Fibroblast of villous mesenchyme (primary cell): ENCODE measurements around the gene CXCL3. TPM values are rescaled to one million over a fixed set of nuclear protein-coding genes. Genes with fewer than 3 reads are reported as not detected.

ENCODE experiments used
- DNase-seq: peaks from one replicate; pipeline ENCODE4 v3.0.0-alpha.2; 2010; ENCODE audit warnings: low read depth
- H3K4me3 ChIP-seq: 2 replicates; pipeline ENCODE4 v1.5.1; 2011; ENCODE audit warnings: low read depth, mild to moderate bottlenecking, low read length
- small RNA-seq: library from RNA; depleted of rRNA; stranded (forward); fragments of <200 nt; gene quantifications from one replicate; pipeline ENCODE3, GENCODE V24; 2012
- total RNA-seq: library from RNA; depleted of rRNA; stranded (reverse); fragments of >200 nt; gene quantifications from 2 replicates; pipeline ENCODE4 v1.2.3, GENCODE V29; 2012
- TF ChIP-seq, protein P1 (sequence below): IDR thresholded peaks from 2 replicates; pipeline ENCODE4 v1.5.1; 2012; ENCODE audit warnings: low read depth, mild to moderate bottlenecking, low read length; ENCODE audit not compliant: insufficient read depth

CXCL3 gene
- total RNA-seq, 1 donor, result 3.0 TPM

DNA sequence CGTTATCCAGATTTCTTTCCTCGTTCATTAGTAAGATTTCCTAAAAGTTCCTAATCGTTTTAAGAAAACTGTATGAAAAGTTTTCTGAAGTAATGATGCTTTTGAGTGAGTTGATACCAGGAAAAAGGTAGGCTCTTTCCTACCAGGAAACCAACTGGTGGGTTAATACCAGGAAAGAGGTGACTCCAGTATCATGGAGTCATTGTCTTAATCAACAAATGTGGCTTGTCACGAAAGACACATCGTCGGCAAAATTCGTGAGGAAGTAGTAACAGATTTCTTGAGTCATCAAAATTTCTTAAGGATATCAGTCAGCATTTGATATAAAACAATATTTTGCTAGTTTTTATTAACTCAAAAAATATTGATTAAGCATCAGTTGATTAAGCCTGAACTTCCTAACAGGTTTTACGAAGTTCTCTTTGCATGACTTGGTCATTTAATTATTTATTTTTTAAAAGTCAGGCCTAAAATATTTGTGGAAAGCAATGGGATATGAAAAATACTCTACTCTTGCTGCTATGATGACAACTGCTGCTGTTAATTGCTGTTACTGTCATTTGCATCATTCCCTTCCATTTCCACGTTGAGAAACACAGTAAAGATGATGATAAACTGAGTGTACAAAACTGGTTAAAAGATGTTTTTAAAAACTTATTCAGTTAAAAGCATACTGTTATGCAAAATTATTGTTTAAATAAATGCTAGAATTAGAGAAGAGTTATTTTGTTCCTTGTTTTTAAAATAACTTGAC lies 47.3 kb downstream of the CXCL3 start:
- TF ChIP-seq, protein P1, sequence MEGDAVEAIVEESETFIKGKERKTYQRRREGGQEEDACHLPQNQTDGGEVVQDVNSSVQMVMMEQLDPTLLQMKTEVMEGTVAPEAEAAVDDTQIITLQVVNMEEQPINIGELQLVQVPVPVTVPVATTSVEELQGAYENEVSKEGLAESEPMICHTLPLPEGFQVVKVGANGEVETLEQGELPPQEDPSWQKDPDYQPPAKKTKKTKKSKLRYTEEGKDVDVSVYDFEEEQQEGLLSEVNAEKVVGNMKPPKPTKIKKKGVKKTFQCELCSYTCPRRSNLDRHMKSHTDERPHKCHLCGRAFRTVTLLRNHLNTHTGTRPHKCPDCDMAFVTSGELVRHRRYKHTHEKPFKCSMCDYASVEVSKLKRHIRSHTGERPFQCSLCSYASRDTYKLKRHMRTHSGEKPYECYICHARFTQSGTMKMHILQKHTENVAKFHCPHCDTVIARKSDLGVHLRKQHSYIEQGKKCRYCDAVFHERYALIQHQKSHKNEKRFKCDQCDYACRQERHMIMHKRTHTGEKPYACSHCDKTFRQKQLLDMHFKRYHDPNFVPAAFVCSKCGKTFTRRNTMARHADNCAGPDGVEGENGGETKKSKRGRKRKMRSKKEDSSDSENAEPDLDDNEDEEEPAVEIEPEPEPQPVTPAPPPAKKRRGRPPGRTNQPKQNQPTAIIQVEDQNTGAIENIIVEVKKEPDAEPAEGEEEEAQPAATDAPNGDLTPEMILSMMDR, result no peak
- DNase-seq, result no peak
- no peak overlapping the region for H3K4me3 ChIP-seq

- no peak overlapping the region for H3K4me3 ChIP-seq
- DNase-seq, result no peak
- TF ChIP-seq, protein P1, result no peak
Measured at GRCh38 chr4:73989928-73990327, 48.6 kb downstream of the CXCL3 start.

DNA sequence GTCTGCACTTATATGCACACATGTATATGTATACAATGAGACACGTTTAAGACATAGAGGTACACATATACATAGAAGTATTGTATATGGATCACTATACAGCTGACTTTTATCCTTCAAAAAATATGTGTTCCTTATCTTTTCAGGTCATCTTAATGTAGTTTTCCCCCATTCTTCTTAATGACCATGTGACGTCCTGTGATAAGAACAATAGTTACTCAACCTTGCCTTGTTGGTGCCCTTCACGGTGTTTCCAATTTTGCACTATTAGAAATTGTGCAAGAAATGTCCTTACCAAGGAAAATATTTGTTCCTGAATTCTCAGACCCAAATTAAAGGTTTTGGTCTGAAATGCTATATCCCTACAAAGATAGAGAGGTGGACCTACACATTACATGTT lies 49.5 kb downstream of the CXCL3 start:
- no peak overlapping the region for H3K4me3 ChIP-seq
- TF ChIP-seq, protein P1, result no peak
- no peak for DNase-seq

- DNase-seq, result no peak
- no peak within 1 kb of the TSS for H3K4me3 ChIP-seq
- TF ChIP-seq, protein P1, result no peak
Measured at GRCh38 chr4:73988061-73988460, 50.4 kb downstream of the CXCL3 start, which contains the start of gene PPBP. Gene PPBP, minus strand, starts transcription at chr4:73988190. Its CDS starts 87 bp downstream, at chr4:73988103.

Small RNAs within 50 kb of the gene (small RNA-seq; reads per million reads assigned to genes)
- gene RN7SL218P, result not detected

Other genes starting within 250 kb of the CXCL3 start
- gene CXCL6, start 202.0 kb downstream of the CXCL3 start, total RNA-seq, result 0.64 and 4.7 TPM in 2 replicates
- not detected in 2 replicates for gene PF4V1, start 185.4 kb downstream of the CXCL3 start, total RNA-seq
- gene CXCL1, start 169.3 kb downstream of the CXCL3 start, total RNA-seq, result 17.4 and 134 TPM in 2 replicates
- gene PF4, start 56.7 kb downstream of the CXCL3 start, total RNA-seq, result not detected in 2 replicates
- not detected in 2 replicates for gene PPBP, start 50.5 kb downstream of the CXCL3 start, total RNA-seq
- 0.32 and 2.2 TPM in 2 replicates for gene CXCL5, start 40.0 kb downstream of the CXCL3 start, total RNA-seq
- 1.3 and 3.5 TPM in 2 replicates for gene CXCL2, start 60.5 kb upstream of the CXCL3 start, total RNA-seq
- 7.4 and 16.8 TPM in 2 replicates for gene MTHFD2L, start 119.4 kb upstream of the CXCL3 start, total RNA-seq